Left renal cortex interstitium (tissue), 4 donors: ENCODE results near the gene ADAM15. TPM values are rescaled to one million over a fixed set of nuclear protein-coding genes. Genes with fewer than 3 reads are reported as not detected.

Source experiments
- DNase-seq, 4 donors: peaks; one replicate each; pipeline ENCODE4 v3.0.0-alpha.2; 2013; ENCODE audit warnings: low read depth in 4 of 4, low spot score in 2 of 4, missing footprints in 1 of 4
- polyA plus RNA-seq, 4 donors: library from polyadenylated mRNA; unstranded; fragments of 120-200 nt; gene quantifications; one replicate each; pipeline ENCODE4 v1.2.1, GENCODE V29; 2013; ENCODE audit not compliant: insufficient read length in 4 of 4

ADAM15 gene
- polyA plus RNA-seq, 4 donors: 36.7 to 55.8 (median 55.4) TPM

DNA sequence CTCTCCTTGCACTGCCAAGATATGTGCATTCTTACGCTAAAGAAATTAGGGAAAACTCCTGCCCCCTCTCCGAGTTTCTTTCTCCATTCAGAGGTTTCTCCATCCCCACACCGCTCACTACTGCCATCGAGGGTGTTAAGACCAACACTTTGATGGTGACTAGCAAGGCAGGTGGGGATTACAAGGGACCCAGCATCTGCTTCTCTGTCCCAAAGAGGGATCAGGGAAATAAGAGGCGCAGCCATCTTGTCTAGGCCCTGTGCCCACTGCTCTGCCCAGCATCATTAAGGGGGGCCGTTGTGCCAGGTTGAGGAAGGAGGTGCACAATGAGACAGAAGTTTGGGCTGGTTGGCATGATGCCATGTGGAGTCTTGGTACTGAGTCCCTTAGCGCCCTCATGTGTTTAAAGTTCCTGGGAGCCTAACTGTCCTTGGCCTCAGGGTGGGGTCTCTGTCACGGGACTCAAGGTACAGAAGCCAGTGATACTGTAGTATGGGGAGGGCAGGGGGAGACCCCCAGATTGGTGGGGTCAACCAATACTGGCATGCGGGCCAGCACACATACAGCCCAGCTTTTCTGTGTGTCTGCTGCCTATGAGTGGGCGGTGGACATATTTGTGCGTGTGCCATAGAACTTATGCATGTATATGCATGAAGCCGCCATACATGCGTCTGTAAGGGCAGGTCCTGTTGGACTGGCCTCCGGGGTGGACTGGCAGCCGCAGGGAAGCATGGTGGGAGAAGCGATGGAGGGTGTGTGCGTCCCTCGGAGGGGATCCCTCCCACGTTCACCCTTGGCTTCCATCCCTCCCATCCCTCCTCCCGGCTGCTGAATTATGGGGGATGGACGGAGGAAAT lies 33.0 kb downstream of the ADAM15 start:
- no peak for DNase-seq

GRCh38 chr1:155084722-155085503 lies 33.8 kb downstream of the ADAM15 start:
- DNase-seq: peak; percentile 92 to 99 (median 96)

- no peak for DNase-seq
These were observed 34.5 kb downstream of the ADAM15 start for GRCh38 chr1:155085504-155086127.

GRCh38 chr1:155086128-155086741 lies 35.1 kb downstream of the ADAM15 start:
- no peak for DNase-seq

- no peak for DNase-seq
These were observed 35.9 kb downstream of the ADAM15 start for GRCh38 chr1:155086856-155087535.

GRCh38 chr1:155091071-155092051 lies 40.2 kb downstream of the ADAM15 start:
- no peak for DNase-seq

DNA sequence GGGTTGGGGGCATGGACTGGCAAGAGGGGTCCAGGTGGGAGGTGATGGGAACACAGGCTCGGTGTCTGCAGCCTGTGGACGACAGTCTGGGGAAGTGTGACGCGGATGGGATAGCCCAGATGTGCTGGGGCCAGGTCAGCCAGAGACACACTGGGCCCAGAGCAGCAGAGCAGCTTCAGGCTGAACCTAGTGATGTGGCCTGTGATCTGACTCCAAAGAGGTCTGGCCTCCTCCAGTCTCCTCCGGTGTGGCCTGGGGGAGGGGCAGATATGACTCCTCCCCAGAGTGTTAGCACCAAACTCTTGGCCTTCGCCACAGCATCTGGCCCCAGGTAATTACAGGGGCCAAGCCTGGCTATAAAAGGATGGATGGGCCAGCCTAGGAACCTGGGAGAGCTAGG lies 41.0 kb downstream of the ADAM15 start:
- DNase-seq: no peak

DNA sequence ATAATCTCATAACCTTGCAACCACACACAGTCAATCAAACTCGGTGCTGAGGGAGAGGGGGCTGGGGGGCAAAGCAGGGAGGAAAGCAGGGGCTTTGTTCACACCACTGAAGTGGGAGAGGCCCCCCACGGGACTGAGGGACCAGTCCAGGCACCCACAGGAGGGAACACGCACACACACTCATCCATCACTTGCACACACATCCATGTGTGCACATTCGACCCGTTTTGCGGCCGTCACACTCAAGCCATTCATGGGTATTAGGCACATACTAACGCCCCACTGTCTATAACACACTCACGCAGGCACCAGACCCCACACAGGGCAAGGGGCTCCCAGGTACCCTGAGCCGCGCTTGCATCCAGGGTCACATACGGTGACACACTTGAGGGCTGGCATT lies 41.5 kb downstream of the ADAM15 start:
- no peak for DNase-seq

GRCh38 chr1:155093911-155094621 lies 43.0 kb downstream of the ADAM15 start:
- no peak for DNase-seq

GRCh38 chr1:155094622-155094948 lies 43.5 kb downstream of the ADAM15 start:
- DNase-seq: no peak

DNA sequence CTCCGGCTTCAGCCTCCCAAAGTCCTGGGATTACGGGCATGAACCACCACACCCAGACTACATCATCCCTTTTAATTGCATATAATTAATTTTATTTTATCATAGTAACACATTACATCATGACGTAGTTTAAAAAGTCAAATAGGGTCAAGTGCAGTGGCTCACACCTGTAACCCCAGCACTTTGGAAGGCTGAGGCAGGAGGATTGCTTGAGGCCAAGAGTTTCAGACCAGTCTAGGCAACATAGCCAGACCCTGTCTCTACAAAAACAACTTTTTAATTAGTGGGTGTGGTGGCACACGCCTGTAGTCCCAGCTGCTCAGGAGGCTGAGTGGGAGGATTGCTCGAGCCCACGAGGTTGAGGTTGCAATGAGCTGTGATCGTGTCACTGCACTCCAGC lies 48.2 kb downstream of the ADAM15 start:
- no peak for DNase-seq

GRCh38 chr1:155103325-155103724 lies 52.2 kb downstream of the ADAM15 start:
- DNase-seq: no peak

DNA sequence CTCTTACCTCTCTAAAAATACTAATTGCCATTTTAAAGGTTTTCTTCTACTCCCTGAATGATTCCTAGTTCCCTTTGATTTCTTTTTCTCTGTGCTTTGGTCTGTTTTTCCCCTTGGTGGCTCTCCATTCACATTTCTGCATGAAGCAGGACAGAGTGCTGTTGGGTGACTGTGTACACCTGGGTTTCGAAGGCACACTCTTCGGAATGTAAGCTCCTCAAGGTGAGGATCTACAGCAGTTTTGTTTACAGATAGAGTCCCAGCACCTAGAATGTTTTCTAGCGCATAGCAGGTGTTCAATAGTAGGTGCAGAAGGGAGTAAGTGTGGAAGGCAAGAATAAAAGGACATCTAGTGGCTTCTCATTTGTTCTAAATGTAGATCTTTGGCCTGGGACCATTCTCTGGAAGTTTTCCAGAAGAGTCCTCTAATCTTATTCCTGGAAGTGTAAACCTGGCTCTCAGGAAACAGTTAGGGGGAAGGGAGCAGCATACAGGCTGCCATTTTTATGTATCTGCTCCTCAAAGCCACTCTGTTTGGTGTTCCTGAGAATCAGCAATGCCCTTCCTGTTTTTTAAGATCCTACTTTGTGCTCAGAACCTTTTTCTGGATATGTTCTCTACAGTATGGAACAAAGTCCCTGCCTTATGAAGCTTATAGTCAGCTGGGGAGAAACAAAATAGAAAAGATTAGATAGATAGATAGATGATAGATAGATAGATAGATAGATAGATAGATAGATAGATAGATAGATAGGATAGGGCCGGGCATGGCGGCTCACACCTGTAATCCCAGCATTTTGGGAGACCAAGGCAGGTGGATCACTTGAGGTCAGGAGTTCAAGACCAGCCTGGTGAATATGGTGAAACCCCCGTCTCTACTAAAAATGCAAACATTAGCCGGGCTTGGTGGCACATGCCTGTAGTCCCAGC lies 53.8 kb downstream of the ADAM15 start:
- no peak for DNase-seq

GRCh38 chr1:155105604-155106011 lies 54.5 kb downstream of the ADAM15 start:
- DNase-seq: no peak

DNA sequence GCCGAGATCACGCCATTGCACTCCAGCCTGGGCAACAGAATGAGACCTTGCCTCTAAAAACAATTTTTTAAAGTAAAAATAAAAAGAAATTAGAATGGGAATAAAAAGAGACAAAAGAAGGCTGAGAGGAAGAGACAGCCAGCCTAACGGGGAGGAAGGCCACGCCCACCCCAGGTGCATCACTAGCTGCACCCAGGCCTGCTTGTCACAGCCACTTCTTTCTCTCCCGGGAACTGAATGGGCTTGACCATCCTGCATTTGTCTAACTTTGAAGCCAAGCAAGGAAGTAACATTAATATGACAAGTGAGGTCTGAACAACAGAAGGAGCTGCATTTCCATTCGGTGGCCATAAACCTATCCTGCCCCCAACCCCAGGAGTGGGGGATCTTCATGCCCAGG lies 55.7 kb downstream of the ADAM15 start:
- DNase-seq: no peak

DNA sequence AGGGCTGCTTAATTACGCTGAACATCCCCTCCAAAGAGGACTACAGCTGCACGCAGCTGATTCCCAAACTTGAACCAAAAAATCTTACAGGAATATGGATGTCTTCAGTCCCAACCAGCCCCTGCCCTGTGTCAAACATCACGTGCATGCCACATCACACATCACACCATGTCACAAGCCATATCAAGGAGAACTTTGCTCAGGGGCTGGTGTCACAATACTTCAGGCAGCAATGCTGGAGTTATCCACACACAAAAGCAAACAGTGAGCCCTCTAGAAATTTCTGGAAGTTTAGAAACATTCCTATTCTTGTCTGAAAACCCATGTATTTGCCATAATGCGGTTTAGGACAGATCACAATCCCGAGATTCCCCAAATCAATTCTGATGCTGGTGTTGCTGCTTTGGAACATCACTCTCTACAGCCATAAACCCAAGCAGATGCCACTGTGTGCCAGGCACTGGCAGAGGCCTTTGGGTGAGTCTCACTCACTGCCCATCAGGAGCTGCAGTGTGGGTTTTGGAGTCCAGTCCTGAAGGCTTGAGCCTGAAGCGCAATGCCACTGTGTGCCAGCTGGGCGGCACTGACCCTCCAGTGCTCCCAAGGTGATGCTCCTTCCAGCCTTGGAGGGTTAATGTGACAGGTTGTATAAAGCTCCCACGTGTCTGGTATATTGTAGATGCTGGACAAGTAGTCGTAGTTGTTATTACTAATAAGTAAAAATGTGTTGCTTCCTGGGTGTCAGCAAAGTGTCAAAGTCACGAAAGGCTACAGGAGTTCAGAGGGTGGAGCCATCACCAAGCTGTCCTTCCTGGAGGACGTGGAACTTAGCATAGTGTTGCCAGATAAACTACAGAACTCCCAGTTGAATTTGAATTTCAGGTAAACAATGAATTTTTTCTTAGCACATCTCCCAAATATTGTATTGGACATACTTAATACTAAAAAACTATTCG lies 56.5 kb downstream of the ADAM15 start:
- no peak for DNase-seq
